Left ventricle myocardium inferior (tissue), 1 donor: ENCODE results near the gene RBPJ. TPM values are rescaled to one million over a fixed set of nuclear protein-coding genes. Genes with fewer than 3 reads are reported as not detected.

ENCODE experiments used
- DNase-seq: peaks from one replicate; pipeline ENCODE4 v3.0.0-alpha.2; 2020
- H3K27ac ChIP-seq: fragments of 200-600 bp; replicated peaks from 2 replicates; pipeline ENCODE4 v1.8.0; 2021
- H3K27me3 ChIP-seq: fragments of 200-600 bp; 2 replicates; pipeline ENCODE4 v1.8.0; 2021; ENCODE audit warnings: low read depth
- H3K36me3 ChIP-seq: fragments of 200-600 bp; 2 replicates; pipeline ENCODE4 v1.8.0; 2021
- H3K4me1 ChIP-seq: fragments of 200-600 bp; 2 replicates; pipeline ENCODE4 v1.8.0; 2021
- H3K4me3 ChIP-seq: fragments of 200-600 bp; 2 replicates; pipeline ENCODE4 v1.8.0; 2021; ENCODE audit warnings: mild to moderate bottlenecking, moderate library complexity
- H3K9me3 ChIP-seq: fragments of 200-600 bp; replicated peaks from 2 replicates; pipeline ENCODE4 v1.8.0; 2021
- CTCF ChIP-seq: fragments of 200-600 bp; IDR thresholded peaks from 2 replicates; pipeline ENCODE4 v1.8.0; 2021; ENCODE audit warnings: antibody characterized with exemption, mild to moderate bottlenecking, borderline replicate concordance
- intact Hi-C: fragments of 100-400 bp; cut with micrococcal nuclease; formaldehyde crosslinking; loops from one replicate; pipeline ENCODE4 v1.11.0; 2022
- total RNA-seq: library from RNA; stranded (reverse); fragmentation: NEBNext Ultra II Directional; extraction: Animal tissue kit (Norgen Biotek cat#: 25700); gene quantifications from one replicate; pipeline ENCODE4 v1.2.1, GENCODE V29; 2021
- donor health status: DM: no; HTN: yes; CAD: no; lungs with severe emphysema.

RBPJ gene
- total RNA-seq, 1 donor from 2014 or later, result 36.5 TPM

- Histone ChIP-seq H3K4me1 (peaks cover 39% of the 10 kb centered on the region), H3K27me3 (no peaks in the 10 kb centered on the region), H3K4me3 (no peak overlapping the region), H3K9me3 (no peaks in the 10 kb centered on the region), H3K36me3 (no peaks in the 10 kb centered on the region), H3K27ac (no peak overlapping the region)
- no peak for TF ChIP-seq CTCF
- intact Hi-C loops, result no loop called here
- no peak for DNase-seq
Observed at GRCh38 chr4:26367811-26368210, 47.0 kb downstream of the RBPJ start.

- no peaks in the 10 kb centered on the region for H3K27me3 ChIP-seq
- intact Hi-C loops, result no loop called here
- H3K4me1 ChIP-seq, result peaks cover 47% of the 10 kb centered on the region
- no peaks in the 10 kb centered on the region for H3K9me3 ChIP-seq
- no peak for DNase-seq
- H3K27ac ChIP-seq, result no peak overlapping the region
- no peaks in the 10 kb centered on the region for H3K36me3 ChIP-seq
- no peak overlapping the region for H3K4me3 ChIP-seq
- no peak for TF ChIP-seq CTCF
Observed at GRCh38 chr4:26368685-26369084, 47.9 kb downstream of the RBPJ start.

- peaks cover 47% of the 10 kb centered on the region for H3K4me1 ChIP-seq
- intact Hi-C loops, result no loop called here
- TF ChIP-seq CTCF, result no peak
- no peak overlapping the region for H3K4me3 ChIP-seq
- no peak for DNase-seq
- H3K27ac ChIP-seq, result no peak overlapping the region
- H3K9me3 ChIP-seq, result no peaks in the 10 kb centered on the region
- no peaks in the 10 kb centered on the region for H3K27me3 ChIP-seq
- H3K36me3 ChIP-seq, result no peaks in the 10 kb centered on the region
Observed at GRCh38 chr4:26369132-26369531, 48.3 kb downstream of the RBPJ start.

GRCh38 chr4:26369581-26369980 is 48.8 kb downstream of the RBPJ start:
- no peak for TF ChIP-seq CTCF
- Histone ChIP-seq H3K27me3 (no peaks in the 10 kb centered on the region), H3K4me1 (peaks cover 47% of the 10 kb centered on the region), H3K36me3 (no peaks in the 10 kb centered on the region), H3K4me3 (no peak overlapping the region), H3K9me3 (no peaks in the 10 kb centered on the region), H3K27ac (no peak overlapping the region)
- no peak for DNase-seq
- intact Hi-C loops, result no loop called here

- peaks cover 69% of the 10 kb centered on the region for H3K4me1 ChIP-seq
- H3K36me3 ChIP-seq, result no peaks in the 10 kb centered on the region
- no peak for TF ChIP-seq CTCF
Observed at GRCh38 chr4:26372076-26372475, 51.3 kb downstream of the RBPJ start.

More at GRCh38 chr4:26372076-26372475, 51.3 kb downstream of the RBPJ start:
- no peak for DNase-seq
- Histone ChIP-seq H3K27me3 (no peaks in the 10 kb centered on the region), H3K4me3 (no peak overlapping the region), H3K27ac (no peak overlapping the region), H3K9me3 (no peaks in the 10 kb centered on the region)
- intact Hi-C loops, result no loop called here
